IMR-90 (cell line): ENCODE data around the gene SEL1L3. TPM values are rescaled to one million over a fixed set of nuclear protein-coding genes. Genes with fewer than 3 reads are reported as not detected.

Source experiments
- ATAC-seq: fragments of 200-7000 bp; cut with Tn5 transposase; 2 replicates; pipeline ENCODE4 v1.9.1; 2020; ENCODE audit warnings: low read depth, mild to moderate bottlenecking, moderate library complexity
- BruUV-seq: library from RNA; stranded (reverse); fragments of 400-500 nt; replicated peaks from 2 replicates; lab custom pipeline; 2021; lab: Mats Ljungman, UMichigan
- CTCF ChIA-PET: fragments of 300-600 bp; formaldehyde crosslinking; extraction: SDS; loops from one replicate; lab custom pipeline; 2021; ENCODE audit warnings: antibody characterized with exemption; lab: Yijun Ruan, JAX
- POLR2A ChIA-PET: fragments of 300-600 bp; sonication (Branson Sonifier 250); formaldehyde crosslinking; loops from one replicate; lab custom pipeline; 2022; ENCODE audit warnings: antibody characterized with exemption; ENCODE audit not compliant: unreplicated experiment; lab: Charles Lee
- DNase-seq: peaks from one replicate; pipeline ENCODE4 v3.0.0; 2013
- H2AFZ ChIP-seq: replicated peaks from 2 replicates; pipeline ENCODE3; 2013; ENCODE audit warnings: low read length, mild to moderate bottlenecking; ENCODE audit not compliant: poor library complexity
- H2AK5ac ChIP-seq: 2 replicates; pipeline ENCODE4 v1.6.1; 2013; ENCODE audit warnings: low read depth, low read length, inconsistent platforms
- H2AK9ac ChIP-seq: replicated peaks from 2 replicates; pipeline ENCODE3; 2013; ENCODE audit warnings: mild to moderate bottlenecking, low read depth, low read length, moderate library complexity; ENCODE audit not compliant: poor library complexity
- H2BK120ac ChIP-seq: 2 replicates; pipeline ENCODE4 v1.6.1; 2013; ENCODE audit warnings: low read depth, low read length, inconsistent platforms
- H2BK15ac ChIP-seq: 3 replicates; pipeline ENCODE4 v1.6.1; 2013; ENCODE audit warnings: low read depth, low read length, inconsistent platforms
- H2BK20ac ChIP-seq: 2 replicates; pipeline ENCODE4 v1.6.1; 2013; ENCODE audit warnings: low read depth, mild to moderate bottlenecking, inconsistent platforms, low read length, moderate library complexity
- H2BK5ac ChIP-seq: 2 replicates; pipeline ENCODE4 v1.6.1; 2013; ENCODE audit warnings: mild to moderate bottlenecking, low read depth, low read length, inconsistent platforms; ENCODE audit not compliant: poor library complexity, severe bottlenecking
- H3K14ac ChIP-seq: replicated peaks from 2 replicates; pipeline ENCODE4 v1.6.1; 2013; ENCODE audit warnings: low read depth, low read length, inconsistent platforms
- H3K18ac ChIP-seq: 2 replicates; pipeline ENCODE4 v1.6.1; 2013; ENCODE audit warnings: low read depth, low read length, control low read depth
- H3K23ac ChIP-seq: 2 replicates; pipeline ENCODE4 v1.6.1; 2013; ENCODE audit warnings: low read depth, low read length, inconsistent platforms
- H3K27ac ChIP-seq: 2 replicates; pipeline ENCODE4 v1.5.1; 2013; ENCODE audit warnings: mild to moderate bottlenecking, control low read depth, low read length; ENCODE audit not compliant: insufficient read depth
- H3K27me3 ChIP-seq: 2 replicates; pipeline ENCODE4 v1.6.1; 2013; ENCODE audit warnings: low read length; ENCODE audit not compliant: control insufficient read depth, insufficient read depth
- H3K36me3 ChIP-seq: 2 replicates; pipeline ENCODE4 v1.6.1; 2013; ENCODE audit warnings: low read length, mixed read lengths; ENCODE audit not compliant: control insufficient read depth, insufficient read depth
- H3K4ac ChIP-seq: 2 replicates; pipeline ENCODE4 v1.6.1; 2013; ENCODE audit warnings: low read depth, low read length, inconsistent platforms
- H3K4me1 ChIP-seq: 2 replicates; pipeline ENCODE4 v1.6.1; 2013; ENCODE audit warnings: low read length, mixed read lengths; ENCODE audit not compliant: control insufficient read depth, insufficient read depth
- H3K4me2 ChIP-seq: 2 replicates; pipeline ENCODE4 v1.6.1; 2013; ENCODE audit warnings: low read depth, mild to moderate bottlenecking, control low read depth, low read length, moderate library complexity
- H3K4me3 ChIP-seq: 2 replicates; pipeline ENCODE4 v1.5.1; 2013; ENCODE audit warnings: low read depth, mild to moderate bottlenecking, control low read depth, low read length, moderate library complexity; ENCODE audit not compliant: insufficient read depth
- H3K56ac ChIP-seq: 2 replicates; pipeline ENCODE4 v1.6.1; 2013; ENCODE audit warnings: low read length, inconsistent platforms; ENCODE audit not compliant: insufficient read depth; ENCODE audit errors: extremely low read depth
- H3K79me1 ChIP-seq, 2 experiments: 2 replicates each; pipeline ENCODE4 v1.6.1; 2013; ENCODE audit warnings: low read length in 2 of 2, inconsistent platforms in 1 of 2, low read depth in 1 of 2
- H3K9ac ChIP-seq: 2 replicates; pipeline ENCODE4 v1.6.1; 2013; ENCODE audit warnings: low read depth, low read length, control low read depth
- H3K9me1 ChIP-seq: 2 replicates; pipeline ENCODE4 v1.6.1; 2013; ENCODE audit warnings: low read length, inconsistent platforms; ENCODE audit not compliant: insufficient read depth
- H3K9me3 ChIP-seq: 2 replicates; pipeline ENCODE4 v1.6.1; 2013; ENCODE audit warnings: low read length; ENCODE audit not compliant: control insufficient read depth, insufficient read depth
- H4K20me1 ChIP-seq: 2 replicates; pipeline ENCODE4 v1.6.1; 2013; ENCODE audit warnings: low read length, inconsistent platforms; ENCODE audit not compliant: insufficient read depth
- H4K5ac ChIP-seq: 2 replicates; pipeline ENCODE4 v1.6.1; 2013; ENCODE audit warnings: mild to moderate bottlenecking, low read depth, low read length, control low read depth
- H4K8ac ChIP-seq, 2 experiments: 2 replicates each; pipeline ENCODE4 v1.6.1; 2013; ENCODE audit warnings: low read depth in 2 of 2, low read length in 2 of 2, control low read depth in 1 of 2, inconsistent platforms in 1 of 2
- H4K91ac ChIP-seq: 2 replicates; pipeline ENCODE4 v1.6.1; 2013; ENCODE audit warnings: low read depth, low read length, inconsistent platforms; ENCODE audit not compliant: insufficient read depth
- CHD1 ChIP-seq: IDR thresholded peaks from 2 replicates; pipeline ENCODE4 v1.6.1; 2012; ENCODE audit warnings: low read depth, low read length, improper control_type of control experiment
- CTCF ChIP-seq: conservative IDR thresholded peaks from 2 replicates; pipeline ENCODE4 v1.5.1; 2012; ENCODE audit warnings: mild to moderate bottlenecking, low read depth, low read length, improper control_type of control experiment
- ELK1 ChIP-seq: fragments of 150-350 bp; IDR thresholded peaks from 2 replicates; pipeline ENCODE4 v1.6.1; 2016; ENCODE audit warnings: low read depth, mild to moderate bottlenecking, low read length, moderate library complexity, borderline replicate concordance
- MAFK ChIP-seq: IDR thresholded peaks from 2 replicates; pipeline ENCODE4 v1.6.1; 2012; ENCODE audit warnings: low read depth, low read length, improper control_type of control experiment
- RAD21 ChIP-seq: IDR thresholded peaks from 2 replicates; pipeline ENCODE4 v1.6.1; 2012; ENCODE audit warnings: low read length, improper control_type of control experiment
- RCOR1 ChIP-seq: IDR thresholded peaks from 2 replicates; pipeline ENCODE4 v1.6.1; 2012; ENCODE audit warnings: mild to moderate bottlenecking, low read length, improper control_type of control experiment; ENCODE audit not compliant: insufficient replicate concordance
- RFX5 ChIP-seq: IDR thresholded peaks from 2 replicates; pipeline ENCODE4 v1.8.0; 2012; ENCODE audit warnings: low read depth, mild to moderate bottlenecking, low read length, moderate library complexity
- SMC3 ChIP-seq: fragments of 150-350 bp; IDR thresholded peaks from 2 replicates; pipeline ENCODE4 v1.6.1; 2016; ENCODE audit warnings: low read depth, mild to moderate bottlenecking, antibody characterized with exemption, low read length, moderate library complexity
- WGBS, 2 experiments: methylation state at CpG; one replicate each; pipeline versions ENCODE4 v1.1.5 to v1.1.7; 2013; ENCODE audit warnings: missing lambda C conversion rate in 2 of 2; ENCODE audit not compliant: insufficient read length in 1 of 2; ENCODE audit errors: extremely low coverage in 2 of 2; 5-methylcytosine and 5-hydroxymethylcytosine counted together
- dilution Hi-C: fragments of 300-500 bp; cut with HindIII; formaldehyde crosslinking; loops from one replicate; pipeline ENCODE4 v1.14.3; 2018; ENCODE audit warnings: low sequenced_read_pairs; ENCODE audit not compliant: unreplicated experiment
- in situ Hi-C: fragments of 300-500 bp; cut with MboI; formaldehyde crosslinking; loops from 3 replicates; pipeline ENCODE4 v1.14.3; 2019; ENCODE audit warnings: low sequenced_read_pairs, inconsistent platforms, mixed read lengths
- intact Hi-C: fragments of 100-400 bp; cut with micrococcal nuclease; formaldehyde crosslinking; loops from 2 replicates; pipeline ENCODE4 v1.10.0; 2022
- polyA plus RNA-seq, 3 experiments: library from polyadenylated mRNA; depleted of rRNA; stranded (reverse); fragments of >200 nt; gene quantifications; 2 replicates each; pipeline ENCODE4 v1.2.3, GENCODE V29; 2012; ENCODE audit warnings: low replicate concordance in 1 of 3
- total RNA-seq: library from RNA; depleted of rRNA; stranded (reverse); fragments of >200 nt; gene quantifications from 2 replicates; pipeline ENCODE4 v1.2.3, GENCODE V29; 2012
- TF ChIP-seq, protein P1 (sequence below): fragments of 150-350 bp; IDR thresholded peaks from 2 replicates; pipeline ENCODE4 v1.6.1; 2017; ENCODE audit warnings: mild to moderate bottlenecking, antibody characterized with exemption, low read length, low read depth

SEL1L3 gene
- total and polyA plus RNA-seq, 2 of the 4 experiments (the other 2 are of a cell fraction): 16.4 to 43.7 TPM

DNA sequence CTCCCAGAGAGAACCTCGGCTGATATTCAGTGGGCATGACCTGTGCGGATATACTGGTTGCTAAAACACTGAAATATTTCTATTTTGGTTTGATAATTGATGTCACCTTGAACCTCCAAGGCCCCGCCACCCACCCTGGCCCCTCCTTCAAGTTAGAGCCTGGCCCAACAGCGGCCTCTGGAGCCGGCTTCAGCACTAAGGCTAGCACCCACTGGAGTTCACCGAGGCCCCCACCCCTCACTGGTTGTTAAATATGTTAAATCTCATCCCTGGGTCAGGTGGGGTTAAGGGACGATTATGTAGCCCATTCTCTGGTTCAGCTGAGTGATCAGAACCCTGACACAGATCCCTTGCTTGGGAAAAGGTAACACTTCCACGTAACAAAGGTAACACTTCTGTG is 24.3 kb downstream of the SEL1L3 start:
- no peak overlapping the region for H2BK120ac ChIP-seq
- no peak overlapping the region for H3K4ac ChIP-seq

More for the DNA sequence above, 24.3 kb downstream of the SEL1L3 start:
- no peak overlapping the region for H2BK5ac ChIP-seq
- H3K14ac ChIP-seq: no peak overlapping the region
- no peak overlapping the region for H3K9ac ChIP-seq
- dilution Hi-C loops (no loop called here), in situ Hi-C loops (no loop called here), intact Hi-C loops (no loop called here)
- H3K4me2 ChIP-seq: no peak overlapping the region
- no peak overlapping the region for H3K23ac ChIP-seq
- H4K8ac ChIP-seq: no peak overlapping the region
- no peak overlapping the region for H3K56ac ChIP-seq
- no peak for TF ChIP-seq ELK1
- TF ChIP-seq, protein P1, sequence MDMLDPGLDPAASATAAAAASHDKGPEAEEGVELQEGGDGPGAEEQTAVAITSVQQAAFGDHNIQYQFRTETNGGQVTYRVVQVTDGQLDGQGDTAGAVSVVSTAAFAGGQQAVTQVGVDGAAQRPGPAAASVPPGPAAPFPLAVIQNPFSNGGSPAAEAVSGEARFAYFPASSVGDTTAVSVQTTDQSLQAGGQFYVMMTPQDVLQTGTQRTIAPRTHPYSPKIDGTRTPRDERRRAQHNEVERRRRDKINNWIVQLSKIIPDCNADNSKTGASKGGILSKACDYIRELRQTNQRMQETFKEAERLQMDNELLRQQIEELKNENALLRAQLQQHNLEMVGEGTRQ: no peak
- no peak for TF ChIP-seq RCOR1
- no peak for TF ChIP-seq MAFK
- no peak for TF ChIP-seq CTCF
- no peak for TF ChIP-seq RAD21
- TF ChIP-seq RFX5: no peak
- TF ChIP-seq CHD1: no peak
- no peak for TF ChIP-seq SMC3
- H3K9me3 ChIP-seq: no peaks in the 10 kb centered on the region
- H4K5ac ChIP-seq: no peak overlapping the region
- no TSS peak for BruUV-seq
- H3K4me1 ChIP-seq: no peaks in the 10 kb centered on the region
- no peak overlapping the region for H4K91ac ChIP-seq
- H2AK5ac ChIP-seq: no peak overlapping the region
- no peak overlapping the region for H3K18ac ChIP-seq
- H2BK15ac ChIP-seq: no peak overlapping the region
- CTCF ChIA-PET: no interaction called here
- H2AK9ac ChIP-seq: no peak overlapping the region
- DNase-seq (no peak), ATAC-seq (no peak)
- H3K27ac ChIP-seq: no peak overlapping the region
- no peaks in the 10 kb centered on the region for H3K36me3 ChIP-seq
- no CpG with 5 or more reads among the region's 8 CpGs for WGBS, 2 experiments
- no peak overlapping the region for H3K4me3 ChIP-seq
- no peak overlapping the region for H2AFZ ChIP-seq
- H3K9me1 ChIP-seq: no peaks in the 10 kb centered on the region
- no peak overlapping the region for H2BK20ac ChIP-seq
- no peaks in the 10 kb centered on the region for H4K20me1 ChIP-seq
- POLR2A ChIA-PET: interaction anchor here (0.6 kb wide), 1 partner anchor 534 kb away, joined by 5 read pairs; no protein-coding TSS in a partner anchor
- no peaks in the 10 kb centered on the region for H3K27me3 ChIP-seq
- peaks cover 3 to 7% of the 10 kb centered on the region in 2 experiments; a peak in 2 of 4 replicates for H3K79me1 ChIP-seq
